Omental fat pad (tissue), 4 donors: ENCODE measurements around the gene DPH5. TPM values are rescaled to one million over a fixed set of nuclear protein-coding genes. Genes with fewer than 3 reads are reported as not detected.

Experiments used
- ATAC-seq: fragments of 150-250 bp; one replicate; pipeline ENCODE4 v1.9.1; 2016; ENCODE audit warnings: mild to moderate bottlenecking, moderate library complexity; ENCODE audit not compliant: low FRiP score
- DNase-seq: peaks from one replicate; pipeline ENCODE4 v3.0.0-alpha.2; 2019; ENCODE audit warnings: low spot score
- CTCF ChIP-seq, 3 donors: fragments of 450-650 bp; IDR thresholded peaks; one replicate each; pipeline ENCODE4 v1.5.1; 2016 to 2017; ENCODE audit warnings: antibody characterized with exemption in 3 of 3, mild to moderate bottlenecking in 3 of 3, moderate library complexity in 2 of 3
- total RNA-seq, 4 donors: library from RNA; depleted of rRNA; stranded (reverse); fragments of >200 nt; gene quantifications; one replicate each; pipeline ENCODE4 v1.1.0, GENCODE V29; 2016

DPH5 gene
- total RNA-seq, 4 donors from 2014 or later, result 8.8 to 35.3 (median 15.8) TPM

- TF ChIP-seq CTCF (IDR thresholded peaks at IDR 0.05), result no peak
- ATAC-seq, result no peak
- DNase-seq, result no peak
These were observed 20.9 kb downstream of the DPH5 start for GRCh38 chr1:101004670-101005069.

- DNase-seq (no peak), ATAC-seq (no peak)
- TF ChIP-seq CTCF (IDR thresholded peaks at IDR 0.05), result no peak
These were observed 21.5 kb downstream of the DPH5 start for GRCh38 chr1:101004061-101004460.

- no peak for DNase-seq
- ATAC-seq, result no peak
- no peak for TF ChIP-seq CTCF (IDR thresholded peaks at IDR 0.05)
These were observed 22.5 kb downstream of the DPH5 start for GRCh38 chr1:101003012-101003650.

GRCh38 chr1:101002551-101002950 is 23.0 kb downstream of the DPH5 start:
- DNase-seq (no peak), ATAC-seq (no peak)
- no peak for TF ChIP-seq CTCF (IDR thresholded peaks at IDR 0.05)

GRCh38 chr1:101000131-101000873 is 25.3 kb downstream of the DPH5 start:
- DNase-seq (no peak), ATAC-seq (no peak)

GRCh38 chr1:100998426-100998825 is 27.2 kb downstream of the DPH5 start:
- no peak for TF ChIP-seq CTCF (IDR thresholded peaks at IDR 0.05)
- ATAC-seq (no peak), DNase-seq (no peak)

More at GRCh38 chr1:101000131-101000873, 25.3 kb downstream of the DPH5 start:
- TF ChIP-seq CTCF (IDR thresholded peaks at IDR 0.05), result no peak
